Endothelial cell (in vitro differentiated cells): Measurements from ENCODE around the gene PLCG1. TPM values are rescaled to one million over a fixed set of nuclear protein-coding genes. Genes with fewer than 3 reads are reported as not detected.
A peak's percentile ranks its signal among the peaks of the same experiment; 100 is the strongest.

Experiments
- DNase-seq: peaks from one replicate; pipeline ENCODE4 v3.0.0; 2021; ENCODE audit warnings: low spot score
- H3K27ac Mint-ChIP-seq: one replicate; pipeline ENCODE4 v1.8.0; 2021; ENCODE audit warnings: mixed read lengths, inconsistent platforms; ENCODE audit not compliant: unreplicated experiment
- H3K27me3 Mint-ChIP-seq: one replicate; pipeline ENCODE4 v1.8.0; 2021; ENCODE audit warnings: mild to moderate bottlenecking, moderate library complexity, mixed read lengths, inconsistent platforms; ENCODE audit not compliant: unreplicated experiment
- H3K36me3 Mint-ChIP-seq: one replicate; pipeline ENCODE4 v1.8.0; 2021; ENCODE audit warnings: mild to moderate bottlenecking, low read depth, mixed read lengths, inconsistent platforms; ENCODE audit not compliant: unreplicated experiment
- H3K4me1 Mint-ChIP-seq: one replicate; pipeline ENCODE4 v1.8.0; 2021; ENCODE audit warnings: mild to moderate bottlenecking, mixed read lengths, inconsistent platforms; ENCODE audit not compliant: unreplicated experiment
- H3K4me3 Mint-ChIP-seq: one replicate; pipeline ENCODE4 v1.8.0; 2021; ENCODE audit warnings: mild to moderate bottlenecking, mixed read lengths, inconsistent platforms; ENCODE audit not compliant: unreplicated experiment
- H3K9me3 Mint-ChIP-seq: one replicate; pipeline ENCODE4 v1.8.0; 2021; ENCODE audit warnings: mixed read lengths, inconsistent platforms; ENCODE audit not compliant: unreplicated experiment
- CTCF ChIP-seq: fragments of 200-600 bp; sonication (generic); IDR thresholded peaks from one replicate; pipeline ENCODE4 v1.5.0; 2021; ENCODE audit warnings: antibody characterized with exemption; ENCODE audit not compliant: unreplicated experiment
- total RNA-seq: library from RNA; stranded (reverse); fragmentation: NEBNext Ultra II Directional; extraction: Animal tissue kit (Norgen Biotek cat#: 25700); gene quantifications from one replicate; pipeline ENCODE4 v1.2.1, GENCODE V29; 2021; ENCODE audit not compliant: unreplicated experiment

Gene PLCG1
- total RNA-seq, 1 donor from 2014 or later: 456 TPM

GRCh38 chr20:41158082-41158625 is 20.8 kb downstream of the PLCG1 start:
- peak overlapping the region; percentile 45 for H3K27ac Mint-ChIP-seq

GRCh38 chr20:41159547-41159946 is 22.2 kb downstream of the PLCG1 start:
- Mint-ChIP-seq H3K4me3 (peak overlapping the region; percentile 63), H3K27ac (peak overlapping the region; percentile 65), H3K27me3 (peaks cover 19% of the 10 kb centered on the region), H3K36me3 (peaks cover 58% of the 10 kb centered on the region), H3K9me3 (no peaks in the 10 kb centered on the region), H3K4me1 (peaks cover 33% of the 10 kb centered on the region)
- TF ChIP-seq CTCF: no peak
- DNase-seq: no peak

More at GRCh38 chr20:41158082-41158625, 20.8 kb downstream of the PLCG1 start:
- Mint-ChIP-seq H3K27me3 (peaks cover 15% of the 10 kb centered on the region), H3K36me3 (peaks cover 54% of the 10 kb centered on the region), H3K4me1 (peaks cover 42% of the 10 kb centered on the region), H3K4me3 (no peak overlapping the region), H3K9me3 (no peaks in the 10 kb centered on the region)
- no peak for DNase-seq
- TF ChIP-seq CTCF: no peak

GRCh38 chr20:41160686-41161085 is 23.3 kb downstream of the PLCG1 start:
- Mint-ChIP-seq H3K4me3 (peak overlapping the region; percentile 13), H3K9me3 (no peaks in the 10 kb centered on the region), H3K27ac (peak overlapping the region; percentile 22), H3K27me3 (peaks cover 24% of the 10 kb centered on the region), H3K4me1 (peaks cover 21% of the 10 kb centered on the region), H3K36me3 (peaks cover 63% of the 10 kb centered on the region)
- no peak for TF ChIP-seq CTCF
- DNase-seq: no peak

GRCh38 chr20:41161886-41162285 is 24.5 kb downstream of the PLCG1 start:
- Mint-ChIP-seq H3K4me3 (no peak overlapping the region), H3K9me3 (no peaks in the 10 kb centered on the region), H3K36me3 (peaks cover 71% of the 10 kb centered on the region), H3K27ac (no peak overlapping the region), H3K4me1 (peaks cover 13% of the 10 kb centered on the region), H3K27me3 (peaks cover 28% of the 10 kb centered on the region)
- no peak for TF ChIP-seq CTCF
- DNase-seq: no peak

GRCh38 chr20:41162396-41162795 is 25.1 kb downstream of the PLCG1 start:
- H3K27me3 Mint-ChIP-seq: peaks cover 31% of the 10 kb centered on the region
- H3K4me1 Mint-ChIP-seq: peaks cover 12% of the 10 kb centered on the region
- peaks cover 71% of the 10 kb centered on the region for H3K36me3 Mint-ChIP-seq

More at GRCh38 chr20:41162396-41162795, 25.1 kb downstream of the PLCG1 start:
- no peak overlapping the region for H3K27ac Mint-ChIP-seq
- TF ChIP-seq CTCF: no peak
- no peaks in the 10 kb centered on the region for H3K9me3 Mint-ChIP-seq
- no peak for DNase-seq
- no peak overlapping the region for H3K4me3 Mint-ChIP-seq
